HG03432 (cell line): ENCODE data around the gene CAPNS1.

Experiments
- ATAC-seq: cut with Tn5 transposase; IDR thresholded peaks from one replicate; pipeline ENCODE4 v1.9.1; 2021; ENCODE audit warnings: mild to moderate bottlenecking, moderate library complexity; ENCODE audit not compliant: unreplicated experiment

CAPNS1 gene

GRCh38 chr19:36139473-36140303 is at the start of gene CAPNS1:
Gene CAPNS1, plus strand, starts transcription at chr19:36140066. Its CDS starts 946 bp downstream, at chr19:36141012.
- ATAC-seq = peak; percentile 81

- no peak for ATAC-seq
Measured at GRCh38 chr19:36090910-36091695, 48.8 kb upstream of the CAPNS1 start.

- ATAC-seq = no peak
Measured at GRCh38 chr19:36092566-36092965, 47.3 kb upstream of the CAPNS1 start.

- no peak for ATAC-seq
Measured at GRCh38 chr19:36093146-36093662, 46.7 kb upstream of the CAPNS1 start.

DNA sequence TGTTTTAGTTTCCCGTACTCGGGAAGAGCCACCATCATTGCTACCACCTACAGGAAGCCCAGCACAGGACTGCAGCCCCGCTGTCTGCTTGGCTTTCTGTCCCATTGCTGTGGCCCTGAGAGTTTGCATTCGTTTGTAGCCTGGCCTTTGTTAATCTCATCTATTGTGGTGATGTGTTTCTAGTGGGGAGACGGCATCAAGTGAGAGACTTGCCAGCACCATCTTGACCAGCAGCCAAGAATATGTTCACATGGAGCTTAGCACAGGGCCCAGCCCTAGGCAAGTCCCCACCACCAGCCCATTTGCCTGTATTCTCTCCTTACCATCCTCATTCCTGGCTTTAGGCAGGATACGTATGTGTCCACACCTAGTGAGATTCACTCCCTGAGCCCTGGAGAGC is 46.2 kb upstream of the CAPNS1 start:
- ATAC-seq = no peak

DNA sequence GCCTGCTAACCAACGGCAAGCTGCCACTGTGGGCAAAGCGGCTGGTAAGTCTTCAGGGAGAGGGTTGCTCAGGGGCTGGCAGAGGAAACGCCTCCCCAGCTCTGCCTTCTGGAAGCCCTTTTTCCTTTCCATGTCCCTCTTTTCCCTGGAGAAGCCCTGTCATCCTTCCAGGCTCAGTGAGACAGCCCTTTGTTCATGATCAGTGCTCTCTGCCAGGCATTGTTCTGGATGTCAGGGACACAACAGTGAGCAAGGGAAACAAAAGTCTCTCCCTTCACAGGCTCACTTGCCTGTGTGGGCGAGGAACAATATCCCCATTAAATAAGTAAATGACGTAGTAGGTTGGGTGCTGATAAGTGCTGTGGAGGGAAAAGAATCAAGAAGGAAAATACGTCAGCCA is 42.8 kb upstream of the CAPNS1 start:
- no peak for ATAC-seq

DNA sequence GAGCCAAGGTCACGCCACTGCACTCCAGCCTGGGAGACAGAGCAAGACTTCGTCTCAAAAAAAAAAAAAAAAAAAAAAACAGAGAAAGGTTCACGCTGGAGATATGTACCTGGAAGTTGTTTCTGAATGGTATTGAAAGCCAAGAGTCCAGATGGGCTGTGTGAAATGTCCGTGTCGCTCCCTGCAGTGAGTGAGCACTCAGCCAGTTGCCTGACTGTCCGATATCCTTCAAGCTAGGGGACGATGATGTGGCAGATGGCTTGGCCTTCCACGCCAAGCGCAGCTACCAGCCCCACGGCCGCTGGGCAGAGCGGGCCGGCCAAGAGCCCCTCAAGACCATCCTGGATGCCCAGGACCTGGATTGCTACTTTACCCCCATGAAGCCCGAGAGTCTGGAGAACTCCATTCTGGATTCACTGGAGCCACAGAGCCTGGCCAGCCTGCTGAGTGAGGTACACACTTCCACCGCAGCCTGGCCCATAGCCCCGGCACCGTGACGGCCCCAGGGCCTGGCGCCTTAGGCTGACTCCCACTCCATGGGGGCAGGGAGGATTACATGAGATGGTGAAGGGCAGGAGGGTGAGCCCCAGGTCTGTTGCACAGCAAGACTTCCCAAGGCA is 40.6 kb upstream of the CAPNS1 start:
- no peak for ATAC-seq

DNA sequence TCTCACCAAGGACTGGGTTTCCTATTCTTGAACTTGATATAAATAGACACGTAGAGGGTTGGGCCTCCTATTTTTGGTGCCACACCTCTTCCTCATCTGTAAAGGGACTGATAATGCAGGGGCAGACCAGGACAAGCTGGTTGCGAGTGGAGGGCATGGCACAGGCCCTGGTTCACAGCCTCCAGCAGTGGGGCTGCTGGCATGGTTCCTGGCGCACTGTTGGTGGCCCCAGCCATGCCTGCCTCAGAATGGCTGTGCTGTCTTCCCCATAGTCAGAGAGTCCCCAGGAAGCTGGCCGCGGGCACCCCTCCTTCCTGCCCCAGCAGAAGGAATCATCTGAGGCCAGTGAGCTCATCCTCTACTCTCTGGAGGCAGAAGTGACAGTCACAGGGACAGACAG is 39.4 kb upstream of the CAPNS1 start:
- no peak for ATAC-seq

- no peak for ATAC-seq
Measured at GRCh38 chr19:36101550-36102327, 38.1 kb upstream of the CAPNS1 start.

DNA sequence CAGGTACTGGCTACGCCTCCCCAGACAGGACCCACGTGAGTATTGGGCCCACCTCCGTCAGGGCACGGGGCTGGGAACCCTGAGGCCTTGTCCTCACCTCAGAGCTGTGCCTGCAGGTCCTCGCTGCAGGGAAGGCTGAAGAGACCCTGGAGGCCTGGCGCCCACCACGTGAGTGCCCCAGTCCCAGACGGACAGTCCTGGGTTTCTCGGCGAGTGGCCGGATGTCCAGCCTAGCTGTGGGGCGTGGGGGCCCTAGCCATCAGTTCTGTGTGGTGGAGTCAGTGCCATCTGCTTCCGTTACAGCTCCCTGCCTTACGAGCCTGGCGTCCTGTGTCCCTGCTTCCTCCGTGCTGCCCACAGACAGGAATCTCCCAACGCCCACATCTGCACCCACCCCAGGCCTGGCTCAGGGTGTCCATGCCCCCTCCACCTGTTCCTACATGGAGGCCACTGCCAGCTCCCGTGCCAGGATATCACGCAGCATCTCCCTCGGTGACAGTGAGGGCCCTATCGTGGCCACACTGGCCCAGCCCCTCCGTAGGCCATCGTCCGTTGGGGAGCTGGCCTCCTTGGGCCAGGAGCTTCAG is 36.7 kb upstream of the CAPNS1 start:
- no peak for ATAC-seq

DNA sequence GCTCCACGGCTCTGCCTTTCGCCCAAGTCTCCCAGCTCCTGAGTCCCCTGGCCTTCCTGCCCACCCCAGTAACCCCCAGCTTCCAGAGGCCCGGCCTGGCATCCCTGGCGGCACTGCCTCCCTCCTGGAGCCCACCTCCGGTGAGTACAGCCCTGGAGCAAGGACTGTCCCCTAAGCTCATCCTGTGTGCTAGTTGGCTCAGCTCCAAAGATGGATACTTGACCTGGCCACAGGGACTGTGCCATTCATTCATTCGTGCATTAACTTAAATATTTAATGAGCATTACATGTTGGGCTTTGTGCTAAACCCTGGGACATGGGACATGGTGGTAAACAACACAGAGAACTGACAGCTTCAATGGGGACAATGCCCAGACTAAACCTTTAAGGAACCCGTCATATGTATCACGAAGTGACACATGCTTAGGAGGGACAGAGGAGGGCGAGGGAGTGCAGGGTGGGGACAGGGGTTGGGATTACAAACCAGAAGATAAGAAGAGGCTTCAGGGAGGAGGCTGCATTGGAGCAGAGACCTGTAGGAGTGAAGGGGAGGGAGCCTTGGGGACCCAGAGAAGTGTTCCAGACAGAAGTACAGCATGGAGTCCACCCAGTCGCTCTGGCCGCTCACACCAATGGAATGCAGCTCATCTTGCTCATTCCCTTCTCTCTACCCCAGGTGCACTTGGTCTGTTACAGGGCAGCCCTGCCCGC is 35.9 kb upstream of the CAPNS1 start:
- ATAC-seq = no peak

DNA sequence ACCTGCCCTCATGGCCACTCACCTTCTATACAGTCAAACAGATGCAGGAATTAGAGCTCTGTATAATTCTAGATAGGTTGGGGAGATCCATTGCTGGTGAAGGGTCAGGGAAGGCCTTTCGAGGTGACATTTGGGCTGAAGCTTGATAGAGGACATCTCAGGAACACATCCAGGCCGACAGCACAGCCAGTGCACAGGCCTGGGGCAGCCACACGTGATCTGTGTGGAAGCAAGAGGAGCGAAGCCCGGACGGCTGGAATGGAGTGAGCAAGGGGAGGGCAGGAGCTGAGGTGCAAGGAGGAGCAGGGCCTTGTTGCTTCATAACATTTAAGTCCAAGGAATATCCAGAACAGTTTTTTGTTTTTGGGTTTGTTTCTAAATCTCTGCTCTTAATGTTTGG is 33.4 kb upstream of the CAPNS1 start:
- ATAC-seq = no peak

DNA sequence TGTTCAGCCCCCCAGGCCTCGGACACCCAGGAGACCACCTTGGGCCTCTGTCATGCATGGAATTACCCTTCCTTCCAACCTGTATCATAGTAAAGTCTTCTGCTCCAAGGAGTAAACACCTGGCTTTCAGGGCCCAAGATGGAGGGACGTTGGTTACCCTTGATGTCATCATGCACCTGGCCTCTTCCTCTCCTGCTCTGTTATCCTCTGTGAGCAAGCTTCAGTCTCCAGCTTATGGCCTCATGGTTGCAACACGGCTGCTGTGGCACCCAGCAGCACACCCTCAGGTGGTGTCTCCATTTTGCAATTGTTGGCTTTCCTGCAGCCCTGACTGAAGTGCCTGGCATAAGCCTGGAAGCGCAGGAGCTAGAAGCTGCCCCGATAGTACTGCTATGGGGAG is 32.9 kb upstream of the CAPNS1 start:
- no peak for ATAC-seq

GRCh38 chr19:36108684-36109083 is 31.2 kb upstream of the CAPNS1 start:
- no peak for ATAC-seq

DNA sequence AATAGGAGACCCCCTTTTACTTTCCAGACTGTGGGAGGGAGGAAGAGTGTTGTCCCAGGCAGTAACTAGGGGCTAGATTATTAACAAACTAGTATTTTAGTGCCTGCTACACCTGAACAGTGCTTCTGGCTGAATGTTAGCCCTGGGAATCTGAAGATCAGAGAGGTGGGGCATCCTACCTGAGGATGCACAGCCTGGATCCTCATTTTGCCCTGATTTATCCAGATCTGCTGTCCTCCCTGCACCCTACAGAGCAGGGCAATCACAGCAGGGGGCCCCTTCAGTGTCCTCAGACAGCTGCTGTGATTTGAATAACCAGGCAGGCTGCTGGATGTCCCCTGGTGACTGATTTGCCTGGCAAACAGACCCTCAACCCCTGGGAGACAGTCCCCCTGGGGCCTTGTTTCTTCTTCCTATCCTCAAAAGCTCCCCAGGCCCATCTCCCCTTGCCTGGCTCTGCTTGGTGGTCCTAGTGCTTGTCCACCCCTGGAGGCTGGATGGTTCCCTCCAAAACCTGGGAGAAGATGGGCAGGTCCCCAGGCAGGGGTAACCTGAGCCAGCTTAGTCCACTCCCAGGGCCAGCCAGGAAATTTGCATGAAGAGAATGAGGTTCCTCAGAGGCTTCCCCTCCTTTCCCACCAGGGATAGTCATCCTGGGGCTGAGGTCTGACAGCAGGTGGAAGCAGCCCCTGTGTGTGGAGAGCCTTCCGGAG is 29.2 kb upstream of the CAPNS1 start, which contains the start of gene OVOL3:
TSS of gene OVOL3 (plus strand) at position 657 of the 713 bp plus-strand sequence. CDS start 60 bp downstream, outside the sequence.
- ATAC-seq = no peak

- no peak for ATAC-seq
Measured at GRCh38 chr19:36111200-36111539, 28.7 kb upstream of the CAPNS1 start.

DNA sequence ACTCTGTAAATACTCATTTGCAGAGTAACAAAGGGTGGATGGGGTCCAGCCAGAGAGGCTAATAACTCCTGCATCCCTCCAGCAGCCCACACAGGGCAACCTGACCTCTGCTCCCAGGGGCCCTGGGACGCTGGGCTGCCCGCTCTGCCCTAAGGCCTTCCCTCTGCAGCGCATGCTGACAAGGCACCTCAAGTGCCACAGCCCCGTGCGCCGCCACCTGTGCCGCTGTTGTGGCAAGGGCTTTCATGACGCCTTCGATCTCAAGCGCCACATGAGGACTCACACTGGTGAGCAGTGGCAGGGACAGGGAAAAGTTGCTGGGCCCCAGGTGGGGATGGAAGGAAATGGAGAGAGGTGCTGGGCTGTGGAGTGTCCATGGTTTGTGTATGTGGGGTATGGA is 27.2 kb upstream of the CAPNS1 start:
- no peak for ATAC-seq

DNA sequence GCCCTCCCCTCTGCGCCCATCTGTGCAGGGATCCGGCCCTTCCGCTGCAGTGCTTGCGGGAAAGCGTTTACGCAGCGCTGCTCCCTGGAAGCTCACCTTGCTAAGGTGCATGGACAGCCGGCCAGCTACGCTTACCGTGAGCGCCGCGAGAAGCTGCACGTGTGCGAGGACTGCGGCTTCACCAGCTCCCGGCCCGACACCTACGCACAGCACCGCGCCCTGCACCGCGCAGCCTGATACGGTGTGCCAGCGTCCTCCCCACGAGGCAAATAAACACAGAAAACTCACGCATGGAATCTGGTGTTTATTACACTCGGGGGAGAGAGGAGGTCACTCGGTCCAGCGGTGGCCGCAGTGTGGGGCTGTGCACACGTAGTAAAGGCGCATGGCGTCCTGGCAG is 26.4 kb upstream of the CAPNS1 start:
- ATAC-seq = no peak
